Keratinocyte (primary cell): ENCODE measurements around the gene SIVA1. TPM values are rescaled to one million over a fixed set of nuclear protein-coding genes. Genes with fewer than 3 reads are reported as not detected.
"Not testable (repeated sequence)": the region's sequence is repeated elsewhere in the genome, so short reads cannot be mapped to it uniquely, and the experiment has no call there.

Experiments used
- DNase-seq: peaks from one replicate; pipeline ENCODE4 v3.0.0-alpha.2; 2011; ENCODE audit warnings: low read depth, missing footprints, low spot score
- FAIRE-seq: peaks from 2 replicates; lab custom pipeline; 2011; peaks lifted over from hg19 to GRCh38; lab: Jason Lieb, UNC
- H2AFZ ChIP-seq: 2 replicates; pipeline ENCODE4 v1.6.0; 2012; ENCODE audit warnings: low read length, control low read depth, inconsistent platforms; ENCODE audit not compliant: control insufficient read depth
- H3K27ac ChIP-seq: 2 replicates; pipeline ENCODE4 v1.5.1; 2011; ENCODE audit warnings: low read length; ENCODE audit not compliant: control insufficient read depth, insufficient read depth
- H3K27me3 ChIP-seq: 3 replicates; pipeline ENCODE4 v1.6.0; 2011; ENCODE audit warnings: low read length; ENCODE audit not compliant: control insufficient read depth, insufficient read depth; ENCODE audit errors: extremely low read depth
- H3K36me3 ChIP-seq, 2 experiments: 2 replicates in 1 of 2; 3 replicates in 1 of 2; pipeline ENCODE4 v1.5.1; 2011; ENCODE audit warnings: low read length in 2 of 2, mild to moderate bottlenecking in 1 of 2; ENCODE audit not compliant: control insufficient read depth in 2 of 2, insufficient read depth in 2 of 2; ENCODE audit errors: extremely low read depth in 1 of 2
- H3K4me1 ChIP-seq: 3 replicates; pipeline ENCODE4 v1.5.1; 2011; ENCODE audit warnings: low read length; ENCODE audit not compliant: control insufficient read depth, insufficient read depth; ENCODE audit errors: extremely low read depth
- H3K4me2 ChIP-seq: 3 replicates; pipeline ENCODE4 v1.6.0; 2011; ENCODE audit warnings: low read depth, low read length; ENCODE audit not compliant: control insufficient read depth, insufficient read depth; ENCODE audit errors: extremely low read depth
- H3K4me3 ChIP-seq, 3 experiments: fragments of 200-600 bp in 1 of 3; sonication (generic) in 1 of 3; 2 replicates in 2 of 3; 3 replicates in 1 of 3; pipeline ENCODE4 v1.5.1; 2011 to 2016; ENCODE audit warnings: low read length in 3 of 3, mild to moderate bottlenecking in 3 of 3, control low read depth in 2 of 3, inconsistent platforms in 1 of 3, low read depth in 1 of 3, mixed read lengths in 1 of 3, mixed run types in 1 of 3, moderate library complexity in 1 of 3; ENCODE audit not compliant: control insufficient read depth in 2 of 3, insufficient read depth in 2 of 3; ENCODE audit errors: extremely low read depth in 1 of 3
- H3K79me2 ChIP-seq: 2 replicates; pipeline ENCODE4 v1.6.0; 2012; ENCODE audit warnings: low read length; ENCODE audit not compliant: control insufficient read depth, insufficient read depth
- H3K9ac ChIP-seq: 3 replicates; pipeline ENCODE4 v1.6.0; 2011; ENCODE audit warnings: low read length; ENCODE audit not compliant: control insufficient read depth, insufficient read depth; ENCODE audit errors: extremely low read depth
- H3K9me1 ChIP-seq: 3 replicates; pipeline ENCODE4 v1.6.0; 2011; ENCODE audit warnings: low read length; ENCODE audit not compliant: control insufficient read depth, insufficient read depth; ENCODE audit errors: extremely low read depth
- H3K9me3 ChIP-seq: 2 replicates; pipeline ENCODE4 v1.5.1; 2012; ENCODE audit warnings: low read depth, low read length; ENCODE audit not compliant: control insufficient read depth
- H4K20me1 ChIP-seq: 3 replicates; pipeline ENCODE4 v1.6.0; 2011; ENCODE audit warnings: low read length; ENCODE audit not compliant: control insufficient read depth, insufficient read depth; ENCODE audit errors: extremely low read depth
- EZH2 ChIP-seq: IDR thresholded peaks from one replicate; pipeline ENCODE4 v1.6.1; 2012; ENCODE audit warnings: inconsistent platforms, mild to moderate bottlenecking, low read length, moderate library complexity
- dilution Hi-C: fragments of 300-500 bp; cut with MboI; formaldehyde crosslinking; loops from one replicate; pipeline ENCODE4 v1.7.0; 2020; ENCODE audit warnings: low sequenced_read_pairs; ENCODE audit not compliant: extremely low pct_ligation_motif_present
- polyA plus RNA-seq, 5 experiments: library from polyadenylated mRNA; depleted of rRNA in 3 of 5; stranded (reverse) in 3 of 5; stranded (forward) in 1 of 5; unstranded in 1 of 5; fragments of >200 nt; gene quantifications; 1 replicate in 1 of 5; 2 replicates in 3 of 5; 3 replicates in 1 of 5; pipeline versions ENCODE4 v1.2.1 to v1.2.3, GENCODE V29; 2011 to 2012; ENCODE audit warnings: missing spikeins in 2 of 5, low read depth in 1 of 5, low replicate concordance in 1 of 5
- TF ChIP-seq, protein P1 (sequence below), 3 experiments: IDR thresholded peaks in 1 of 3; conservative IDR thresholded peaks in 1 of 3; optimal IDR thresholded peaks in 1 of 3; 2 replicates in 2 of 3; 3 replicates in 1 of 3; pipeline versions ENCODE3 to v1.5.1; 2011; ENCODE audit warnings: low read length in 3 of 3, mild to moderate bottlenecking in 3 of 3, moderate library complexity in 2 of 3, control low read depth in 1 of 3, inconsistent platforms in 1 of 3; ENCODE audit not compliant: insufficient read depth in 2 of 3; ENCODE audit errors: extremely low read depth in 1 of 3

SIVA1 gene
- polyA plus RNA-seq, 1 donor (not counting 4 experiments of a cell fraction or from before 2014, with no cell fraction given), result 35.3 TPM

DNA sequence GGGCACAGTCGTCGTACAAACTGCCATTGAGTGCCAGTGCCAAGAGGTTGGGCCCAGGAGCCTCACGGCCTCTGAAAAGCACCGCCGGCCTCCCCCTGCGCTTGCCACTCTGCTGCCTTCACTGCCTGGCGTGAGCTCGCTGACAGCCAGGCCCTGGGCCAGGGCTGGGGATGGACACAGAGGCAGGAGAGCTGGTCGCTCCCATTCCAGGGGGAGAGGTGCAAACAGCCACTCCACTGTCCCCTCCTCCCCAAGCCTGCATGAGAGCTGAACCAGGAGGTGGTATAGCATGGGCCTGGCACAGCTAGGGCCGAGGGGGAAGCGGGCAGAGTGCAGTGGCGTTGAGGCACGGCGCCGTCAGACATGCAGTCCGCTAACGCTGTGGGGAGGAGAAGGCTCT, 24.3 kb upstream of the SIVA1 start:
- H3K4me1 ChIP-seq, result peaks cover 17% of the 10 kb centered on the region
- no peak overlapping the region for H3K4me3 ChIP-seq
- no peaks in the 10 kb centered on the region for H3K36me3 ChIP-seq
- H3K9me1 ChIP-seq, result no peaks in the 10 kb centered on the region
- H3K9me3 ChIP-seq, result no peaks in the 10 kb centered on the region
- FAIRE-seq (no peak), DNase-seq (no peak)
- H3K27ac ChIP-seq, result no peak overlapping the region
- H3K27me3 ChIP-seq, result peaks cover 5% of the 10 kb centered on the region
- no peaks in the 10 kb centered on the region for H4K20me1 ChIP-seq
- TF ChIP-seq, protein P1, sequence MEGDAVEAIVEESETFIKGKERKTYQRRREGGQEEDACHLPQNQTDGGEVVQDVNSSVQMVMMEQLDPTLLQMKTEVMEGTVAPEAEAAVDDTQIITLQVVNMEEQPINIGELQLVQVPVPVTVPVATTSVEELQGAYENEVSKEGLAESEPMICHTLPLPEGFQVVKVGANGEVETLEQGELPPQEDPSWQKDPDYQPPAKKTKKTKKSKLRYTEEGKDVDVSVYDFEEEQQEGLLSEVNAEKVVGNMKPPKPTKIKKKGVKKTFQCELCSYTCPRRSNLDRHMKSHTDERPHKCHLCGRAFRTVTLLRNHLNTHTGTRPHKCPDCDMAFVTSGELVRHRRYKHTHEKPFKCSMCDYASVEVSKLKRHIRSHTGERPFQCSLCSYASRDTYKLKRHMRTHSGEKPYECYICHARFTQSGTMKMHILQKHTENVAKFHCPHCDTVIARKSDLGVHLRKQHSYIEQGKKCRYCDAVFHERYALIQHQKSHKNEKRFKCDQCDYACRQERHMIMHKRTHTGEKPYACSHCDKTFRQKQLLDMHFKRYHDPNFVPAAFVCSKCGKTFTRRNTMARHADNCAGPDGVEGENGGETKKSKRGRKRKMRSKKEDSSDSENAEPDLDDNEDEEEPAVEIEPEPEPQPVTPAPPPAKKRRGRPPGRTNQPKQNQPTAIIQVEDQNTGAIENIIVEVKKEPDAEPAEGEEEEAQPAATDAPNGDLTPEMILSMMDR (optimal IDR thresholded peaks at IDR 0.05 in 1 of 3, IDR thresholded peaks at IDR 0.05 in 1 of 3, conservative IDR thresholded peaks at IDR 0.05 in 1 of 3; ENCODE audit: extremely low read depth in 1 of 3, insufficient read depth in 2 of 3, low read length in 3 of 3), result no peak
- no peak for TF ChIP-seq EZH2
- no peaks in the 10 kb centered on the region for H3K79me2 ChIP-seq
- H2AFZ ChIP-seq, result no peak overlapping the region
- dilution Hi-C loops, result no loop called here
- no peak overlapping the region for H3K9ac ChIP-seq
- H3K4me2 ChIP-seq, result no peak overlapping the region

DNA sequence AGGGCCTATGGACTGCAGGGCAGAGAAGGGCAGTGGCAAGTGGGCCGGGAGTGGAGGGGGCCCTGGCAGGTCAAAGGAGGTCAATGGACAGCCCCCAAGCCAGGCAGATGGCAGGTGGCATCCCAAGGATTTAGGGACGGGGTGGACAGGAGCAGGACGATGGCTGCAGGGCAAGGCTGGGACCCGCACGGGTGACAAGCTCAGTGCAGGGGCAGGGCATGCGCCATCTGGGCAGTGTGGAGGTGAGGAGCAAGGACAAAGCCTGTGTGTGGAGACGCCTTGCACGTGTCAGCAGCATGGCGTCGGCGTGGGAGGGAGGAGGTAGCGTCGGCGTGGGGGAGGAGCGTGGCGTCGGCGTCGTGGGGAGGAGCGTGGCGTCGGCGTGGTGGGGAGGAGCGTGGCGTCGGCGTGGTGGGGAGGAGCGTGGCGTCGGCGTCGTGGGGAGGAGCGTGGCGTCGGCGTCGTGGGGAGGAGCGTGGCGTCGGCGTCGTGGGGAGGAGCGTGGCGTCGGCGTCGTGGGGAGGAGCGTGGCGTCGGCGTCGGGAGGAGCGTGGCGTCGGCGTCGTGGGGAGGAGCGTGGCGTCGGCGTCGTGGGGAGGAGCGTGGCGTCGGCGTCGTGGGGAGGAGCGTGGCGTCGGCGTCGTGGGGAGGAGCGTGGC, 23.6 kb upstream of the SIVA1 start:
- peaks cover 16% of the 10 kb centered on the region for H3K4me1 ChIP-seq
- H3K9me3 ChIP-seq, H2AFZ ChIP-seq, H3K9me1 ChIP-seq, H3K36me3 ChIP-seq, H3K9ac ChIP-seq, H3K79me2 ChIP-seq, H4K20me1 ChIP-seq, FAIRE-seq, DNase-seq, H3K27ac ChIP-seq, H3K27me3 ChIP-seq, H3K4me2 ChIP-seq, H3K4me3 ChIP-seq, dilution Hi-C loops: not testable (repeated sequence)

DNA sequence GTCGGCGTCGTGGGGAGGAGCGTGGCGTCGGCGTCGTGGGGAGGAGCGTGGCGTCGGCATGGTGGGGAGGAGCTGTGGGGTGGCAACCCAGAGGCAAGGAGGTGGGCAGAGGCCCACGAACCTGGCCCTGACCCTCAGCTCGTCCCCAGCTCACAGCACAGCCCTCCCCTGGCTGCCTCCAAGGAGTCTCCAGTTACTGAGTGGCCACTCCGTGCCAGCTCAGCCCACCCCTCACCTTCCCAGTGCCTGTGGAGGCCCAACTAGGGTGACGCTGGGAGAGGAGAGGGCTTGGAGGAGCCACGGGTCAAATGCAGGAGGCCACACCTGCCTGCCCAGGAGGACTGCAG, 23.1 kb upstream of the SIVA1 start:
- H3K27me3 ChIP-seq, result peaks cover 5% of the 10 kb centered on the region
- no peak overlapping the region for H3K4me2 ChIP-seq
- no peak overlapping the region for H3K4me3 ChIP-seq
- H4K20me1 ChIP-seq, result no peaks in the 10 kb centered on the region
- TF ChIP-seq, protein P1 (optimal IDR thresholded peaks at IDR 0.05 in 1 of 3, IDR thresholded peaks at IDR 0.05 in 1 of 3, conservative IDR thresholded peaks at IDR 0.05 in 1 of 3; ENCODE audit: extremely low read depth in 1 of 3, insufficient read depth in 2 of 3, low read length in 3 of 3), result no peak
- no peak for TF ChIP-seq EZH2
- dilution Hi-C loops, result no loop called here
- no peak overlapping the region for H2AFZ ChIP-seq
- H3K27ac ChIP-seq, result no peak overlapping the region
- FAIRE-seq (no peak), DNase-seq (no peak)
- H3K4me1 ChIP-seq, result peaks cover 14% of the 10 kb centered on the region
- H3K9me1 ChIP-seq, result no peaks in the 10 kb centered on the region
- no peaks in the 10 kb centered on the region for H3K9me3 ChIP-seq
- H3K79me2 ChIP-seq, result no peaks in the 10 kb centered on the region
- no peaks in the 10 kb centered on the region for H3K36me3 ChIP-seq
- no peak overlapping the region for H3K9ac ChIP-seq
